HG03159 (cell line): Measurements from ENCODE around the gene RSPH1.

ENCODE experiments used
- ATAC-seq: cut with Tn5 transposase; IDR thresholded peaks from one replicate; pipeline ENCODE4 v1.9.1; 2021; ENCODE audit warnings: mild to moderate bottlenecking, moderate library complexity; ENCODE audit not compliant: unreplicated experiment

The RSPH1 gene

GRCh38 chr21:42467140-42467983, 28.7 kb downstream of the RSPH1 start:
- ATAC-seq, result no peak

- no peak for ATAC-seq
Observed at GRCh38 chr21:42466700-42467099, 29.3 kb downstream of the RSPH1 start.

GRCh38 chr21:42465803-42466127, 30.3 kb downstream of the RSPH1 start:
- ATAC-seq, result no peak

GRCh38 chr21:42465008-42465802, 30.8 kb downstream of the RSPH1 start:
- ATAC-seq, result no peak

GRCh38 chr21:42463861-42464515, 32.0 kb downstream of the RSPH1 start:
- no peak for ATAC-seq

- ATAC-seq, result no peak
Observed at GRCh38 chr21:42461881-42462877, 33.8 kb downstream of the RSPH1 start.

GRCh38 chr21:42461185-42461520, 34.9 kb downstream of the RSPH1 start:
- ATAC-seq, result no peak

GRCh38 chr21:42460391-42461184, 35.4 kb downstream of the RSPH1 start:
- ATAC-seq, result peak; percentile 62

- no peak for ATAC-seq
Observed at GRCh38 chr21:42459546-42460215, 36.3 kb downstream of the RSPH1 start.

- no peak for ATAC-seq
Observed at GRCh38 chr21:42459082-42459460, 37.0 kb downstream of the RSPH1 start.

GRCh38 chr21:42456457-42456856, 39.6 kb downstream of the RSPH1 start:
- ATAC-seq, result no peak

- ATAC-seq, result no peak
Observed at GRCh38 chr21:42455754-42456440, 40.1 kb downstream of the RSPH1 start.

- ATAC-seq, result no peak
Observed at GRCh38 chr21:42455196-42455595, 40.8 kb downstream of the RSPH1 start.

GRCh38 chr21:42454786-42455185, 41.2 kb downstream of the RSPH1 start:
- no peak for ATAC-seq

- ATAC-seq, result no peak
Observed at GRCh38 chr21:42453986-42454570, 41.9 kb downstream of the RSPH1 start.

GRCh38 chr21:42453224-42453985, 42.6 kb downstream of the RSPH1 start:
- ATAC-seq, result no peak

- ATAC-seq, result no peak
Observed at GRCh38 chr21:42452401-42453223, 43.4 kb downstream of the RSPH1 start.
